Measurements from ENCODE around the gene KIF21B. TPM values are rescaled to one million over a fixed set of nuclear protein-coding genes. Genes with fewer than 3 reads are reported as not detected.

KIF21B gene
- total RNA-seq, 6 experiments from 2014 or later: not detected

DNA sequence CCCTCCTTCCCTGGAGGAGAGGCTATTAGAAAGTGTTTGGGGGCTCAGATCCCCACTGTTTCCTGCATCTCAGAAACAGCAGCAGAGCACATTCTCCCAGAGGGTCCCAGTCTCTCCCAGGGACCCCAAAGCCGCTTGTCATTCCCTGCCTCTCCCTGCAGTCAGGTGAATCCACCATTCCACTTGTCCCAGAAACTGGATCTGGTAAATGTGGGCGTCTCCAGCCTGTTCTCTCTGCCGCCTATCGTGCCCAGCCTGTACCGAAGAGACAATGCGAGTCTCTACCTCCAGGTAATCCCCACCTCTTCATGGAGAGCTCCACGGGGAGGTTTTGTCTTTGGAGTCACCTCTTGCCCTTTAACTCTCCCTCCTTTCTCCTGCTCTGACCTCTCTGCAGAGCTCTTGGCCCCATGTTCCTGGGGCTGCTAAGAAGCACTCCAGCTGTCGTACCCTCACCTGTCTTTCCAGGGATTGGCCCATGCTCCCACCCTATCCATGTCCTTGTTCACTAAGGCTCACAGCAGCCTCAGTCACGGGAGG lies 101.9 kb downstream of the KIF21B start:
- H3K27ac Mint-ChIP-seq: no peak overlapping the region
- peaks cover 21% of the 10 kb centered on the region for H3K27me3 Mint-ChIP-seq (ENCODE audit: insufficient read depth)
- no peaks in the 10 kb centered on the region for H3K4me1 Mint-ChIP-seq (ENCODE audit: low read depth)
- H3K9me3 Mint-ChIP-seq: no peaks in the 10 kb centered on the region
- H3K36me3 Mint-ChIP-seq (ENCODE audit: low read depth): no peaks in the 10 kb centered on the region
- TF ChIP-seq, protein P1, sequence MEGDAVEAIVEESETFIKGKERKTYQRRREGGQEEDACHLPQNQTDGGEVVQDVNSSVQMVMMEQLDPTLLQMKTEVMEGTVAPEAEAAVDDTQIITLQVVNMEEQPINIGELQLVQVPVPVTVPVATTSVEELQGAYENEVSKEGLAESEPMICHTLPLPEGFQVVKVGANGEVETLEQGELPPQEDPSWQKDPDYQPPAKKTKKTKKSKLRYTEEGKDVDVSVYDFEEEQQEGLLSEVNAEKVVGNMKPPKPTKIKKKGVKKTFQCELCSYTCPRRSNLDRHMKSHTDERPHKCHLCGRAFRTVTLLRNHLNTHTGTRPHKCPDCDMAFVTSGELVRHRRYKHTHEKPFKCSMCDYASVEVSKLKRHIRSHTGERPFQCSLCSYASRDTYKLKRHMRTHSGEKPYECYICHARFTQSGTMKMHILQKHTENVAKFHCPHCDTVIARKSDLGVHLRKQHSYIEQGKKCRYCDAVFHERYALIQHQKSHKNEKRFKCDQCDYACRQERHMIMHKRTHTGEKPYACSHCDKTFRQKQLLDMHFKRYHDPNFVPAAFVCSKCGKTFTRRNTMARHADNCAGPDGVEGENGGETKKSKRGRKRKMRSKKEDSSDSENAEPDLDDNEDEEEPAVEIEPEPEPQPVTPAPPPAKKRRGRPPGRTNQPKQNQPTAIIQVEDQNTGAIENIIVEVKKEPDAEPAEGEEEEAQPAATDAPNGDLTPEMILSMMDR (IDR thresholded peaks at IDR 0.05): no peak
- no peak overlapping the region for H3K4me3 Mint-ChIP-seq
- DNase-seq: no peak

Other genes with a start within 250 kb of the KIF21B start
- gene GPR25, start 150.7 kb downstream of the KIF21B start, total RNA-seq (2021; fragmentation: NEBNext Ultra II Directional; extraction: Animal tissue kit (Norgen Biotek cat#: 25700)): not detected
- gene INAVA, start 128.8 kb downstream of the KIF21B start, total RNA-seq (2021; fragmentation: NEBNext Ultra II Directional; extraction: Animal tissue kit (Norgen Biotek cat#: 25700)): not detected
- not detected for gene CACNA1S, start 88.7 kb upstream of the KIF21B start, total RNA-seq (2021; fragmentation: NEBNext Ultra II Directional; extraction: Animal tissue kit (Norgen Biotek cat#: 25700))
- not detected for gene ASCL5, start 103.5 kb upstream of the KIF21B start, total RNA-seq (2021; fragmentation: NEBNext Ultra II Directional; extraction: Animal tissue kit (Norgen Biotek cat#: 25700))
- 10 to 100 TPM; 60.3 to 72.7 (median 64.9) TPM for gene TMEM9, start 130.8 kb upstream of the KIF21B start, total RNA-seq (2021; fragmentation: NEBNext Ultra II Directional; extraction: Animal tissue kit (Norgen Biotek cat#: 25700))
- gene IGFN1, start 167.1 kb upstream of the KIF21B start, total RNA-seq (2021; fragmentation: NEBNext Ultra II Directional; extraction: Animal tissue kit (Norgen Biotek cat#: 25700)): not detected

Data from HFFc6 (cell line).